ENCODE measurements around the gene CALML4.

DNA sequence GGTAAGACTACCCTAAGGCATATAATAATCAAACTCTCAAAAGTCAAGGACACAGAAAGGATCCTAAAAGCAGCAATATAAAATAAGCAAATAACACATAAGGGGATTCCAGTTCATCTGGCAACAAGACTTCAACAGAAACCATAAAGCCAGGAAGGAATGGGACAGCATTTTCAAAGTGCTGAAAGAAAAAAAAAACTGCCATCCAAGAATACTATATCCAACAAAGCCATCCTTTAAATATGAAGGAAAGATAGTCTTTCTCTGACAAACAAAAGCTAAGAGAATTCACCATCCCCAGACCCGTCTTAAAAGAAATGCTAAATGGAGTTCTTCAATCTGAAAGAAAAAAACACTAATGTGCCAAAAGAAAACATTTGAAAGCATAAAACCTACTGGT lies 39.1 kb upstream of the CALML4 start:
- TF ChIP-seq, protein P1, sequence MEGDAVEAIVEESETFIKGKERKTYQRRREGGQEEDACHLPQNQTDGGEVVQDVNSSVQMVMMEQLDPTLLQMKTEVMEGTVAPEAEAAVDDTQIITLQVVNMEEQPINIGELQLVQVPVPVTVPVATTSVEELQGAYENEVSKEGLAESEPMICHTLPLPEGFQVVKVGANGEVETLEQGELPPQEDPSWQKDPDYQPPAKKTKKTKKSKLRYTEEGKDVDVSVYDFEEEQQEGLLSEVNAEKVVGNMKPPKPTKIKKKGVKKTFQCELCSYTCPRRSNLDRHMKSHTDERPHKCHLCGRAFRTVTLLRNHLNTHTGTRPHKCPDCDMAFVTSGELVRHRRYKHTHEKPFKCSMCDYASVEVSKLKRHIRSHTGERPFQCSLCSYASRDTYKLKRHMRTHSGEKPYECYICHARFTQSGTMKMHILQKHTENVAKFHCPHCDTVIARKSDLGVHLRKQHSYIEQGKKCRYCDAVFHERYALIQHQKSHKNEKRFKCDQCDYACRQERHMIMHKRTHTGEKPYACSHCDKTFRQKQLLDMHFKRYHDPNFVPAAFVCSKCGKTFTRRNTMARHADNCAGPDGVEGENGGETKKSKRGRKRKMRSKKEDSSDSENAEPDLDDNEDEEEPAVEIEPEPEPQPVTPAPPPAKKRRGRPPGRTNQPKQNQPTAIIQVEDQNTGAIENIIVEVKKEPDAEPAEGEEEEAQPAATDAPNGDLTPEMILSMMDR (IDR thresholded peaks at IDR 0.05), result no peak
- TF ChIP-seq POLR2A (IDR thresholded peaks at IDR 0.05) (no peak), POLR2AphosphoS5 (IDR thresholded peaks at IDR 0.05) (no peak)
